Measurements from ENCODE around the gene EYS. TPM values are rescaled to one million over a fixed set of nuclear protein-coding genes. Genes with fewer than 3 reads are reported as not detected.

EYS gene
- total RNA-seq, 1 experiment from 2014 or later, result not detected

- Histone ChIP-seq H3K9me2 (ENCODE audit: insufficient read depth) (no peaks in the 10 kb centered on the region), H3K4me3 (replicated peaks in 1 of 2; ENCODE audit: low read depth in 1 of 2, low read length in 2 of 2) (no peak overlapping the region), H3K27ac (ENCODE audit: low read depth, low read length) (no peak overlapping the region), H4K20me1 (ENCODE audit: insufficient read depth) (no peaks in the 10 kb centered on the region), H3K4me2 (ENCODE audit: low read length) (no peak overlapping the region), H2AFZ (ENCODE audit: low read depth, low read length, poor library complexity, severe bottlenecking) (no peak overlapping the region), H3K79me2 (ENCODE audit: insufficient read depth, low read length) (no peaks in the 10 kb centered on the region), H3K36me3 (ENCODE audit: control insufficient read depth in 1 of 2, insufficient read depth in 2 of 2, low read length in 2 of 2) (no peaks in the 10 kb centered on the region), H3K27me3 (ENCODE audit: insufficient read depth, low read length) (no peaks in the 10 kb centered on the region), H3K9ac (ENCODE audit: low read length) (no peak overlapping the region), H3K9me3 (ENCODE audit: control insufficient read depth in 1 of 2, insufficient read depth in 1 of 2, low read depth in 1 of 2, low read length in 2 of 2) (peaks cover 0 to 13% of the 10 kb centered on the region in 2 experiments; a peak in 2 of 4 replicates), H3K4me1 (ENCODE audit: control insufficient read depth in 1 of 2, insufficient read depth in 2 of 2, low read length in 2 of 2) (no peaks in the 10 kb centered on the region)
- no peak for TF ChIP-seq EZH2phosphoT487 (IDR thresholded peaks at IDR 0.05; ENCODE audit: borderline replicate concordance)
- TF ChIP-seq TCF7L2 (IDR thresholded peaks at IDR 0.05; ENCODE audit: borderline replicate concordance, extremely low read depth, insufficient read depth, insufficient read length), result no peak
- no peak for TF ChIP-seq POLR2A (IDR thresholded peaks at IDR 0.05; ENCODE audit: borderline replicate concordance, extremely low read depth, insufficient read depth, insufficient read length)
- TF ChIP-seq, protein P1, sequence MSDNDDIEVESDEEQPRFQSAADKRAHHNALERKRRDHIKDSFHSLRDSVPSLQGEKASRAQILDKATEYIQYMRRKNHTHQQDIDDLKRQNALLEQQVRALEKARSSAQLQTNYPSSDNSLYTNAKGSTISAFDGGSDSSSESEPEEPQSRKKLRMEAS (IDR thresholded peaks at IDR 0.05), result no peak
- no peak for TF ChIP-seq POLR2AphosphoS5 (IDR thresholded peaks at IDR 0.05; ENCODE audit: low read depth, low read length)
- no peak for TF ChIP-seq SIN3A (IDR thresholded peaks at IDR 0.05; ENCODE audit: low read depth)
- intact Hi-C loops (cut with micrococcal nuclease), result no loop called here
- DNase-seq (ENCODE audit: low read depth, low spot score) (no peak), ATAC-seq (no peak)
- ChIA-PET RAD21 (ENCODE audit: low non-redundant PET in 1 of 2, low total read pairs in 2 of 2, uncharacterized antibody in 2 of 2, unreplicated experiment in 2 of 2) (no interaction called here), POLR2A (no interaction called here), CTCF (no interaction called here)
- no TSS peak for BruUV-seq (replicated peaks)
Measured at GRCh38 chr6:64727075-64727474, 980.0 kb downstream of the EYS start.

- Histone ChIP-seq H3K4me2 (ENCODE audit: low read length) (no peak overlapping the region), H3K9me2 (ENCODE audit: insufficient read depth) (no peaks in the 10 kb centered on the region), H4K20me1 (ENCODE audit: insufficient read depth) (no peaks in the 10 kb centered on the region), H3K9me3 (ENCODE audit: control insufficient read depth in 1 of 2, insufficient read depth in 1 of 2, low read depth in 1 of 2, low read length in 2 of 2) (peaks cover 0 to 23% of the 10 kb centered on the region in 2 experiments; a peak in 3 of 4 replicates), H3K27ac (ENCODE audit: low read depth, low read length) (no peak overlapping the region), H3K9ac (ENCODE audit: low read length) (no peak overlapping the region), H3K36me3 (ENCODE audit: control insufficient read depth in 1 of 2, insufficient read depth in 2 of 2, low read length in 2 of 2) (no peaks in the 10 kb centered on the region), H3K79me2 (ENCODE audit: insufficient read depth, low read length) (no peaks in the 10 kb centered on the region), H3K27me3 (ENCODE audit: insufficient read depth, low read length) (no peaks in the 10 kb centered on the region), H3K4me1 (ENCODE audit: control insufficient read depth in 1 of 2, insufficient read depth in 2 of 2, low read length in 2 of 2) (no peaks in the 10 kb centered on the region), H2AFZ (ENCODE audit: low read depth, low read length, poor library complexity, severe bottlenecking) (no peak overlapping the region), H3K4me3 (replicated peaks in 1 of 2; ENCODE audit: low read depth in 1 of 2, low read length in 2 of 2) (no peak overlapping the region)
- TF ChIP-seq EZH2 (IDR thresholded peaks at IDR 0.05), result no peak
- TF ChIP-seq, protein P2, sequence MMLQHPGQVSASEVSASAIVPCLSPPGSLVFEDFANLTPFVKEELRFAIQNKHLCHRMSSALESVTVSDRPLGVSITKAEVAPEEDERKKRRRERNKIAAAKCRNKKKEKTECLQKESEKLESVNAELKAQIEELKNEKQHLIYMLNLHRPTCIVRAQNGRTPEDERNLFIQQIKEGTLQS (IDR thresholded peaks at IDR 0.05), result no peak
- TF ChIP-seq CEBPB (IDR thresholded peaks at IDR 0.05; ENCODE audit: low read depth), result no peak
- TF ChIP-seq POLR2AphosphoS5 (IDR thresholded peaks at IDR 0.05; ENCODE audit: low read depth, low read length), result no peak
- no peak for TF ChIP-seq ZFX (IDR thresholded peaks at IDR 0.05)
- TF ChIP-seq YY1 (IDR thresholded peaks at IDR 0.05; ENCODE audit: extremely low read depth, insufficient replicate concordance, low read depth, low read length), result no peak
- TF ChIP-seq, protein P3, sequence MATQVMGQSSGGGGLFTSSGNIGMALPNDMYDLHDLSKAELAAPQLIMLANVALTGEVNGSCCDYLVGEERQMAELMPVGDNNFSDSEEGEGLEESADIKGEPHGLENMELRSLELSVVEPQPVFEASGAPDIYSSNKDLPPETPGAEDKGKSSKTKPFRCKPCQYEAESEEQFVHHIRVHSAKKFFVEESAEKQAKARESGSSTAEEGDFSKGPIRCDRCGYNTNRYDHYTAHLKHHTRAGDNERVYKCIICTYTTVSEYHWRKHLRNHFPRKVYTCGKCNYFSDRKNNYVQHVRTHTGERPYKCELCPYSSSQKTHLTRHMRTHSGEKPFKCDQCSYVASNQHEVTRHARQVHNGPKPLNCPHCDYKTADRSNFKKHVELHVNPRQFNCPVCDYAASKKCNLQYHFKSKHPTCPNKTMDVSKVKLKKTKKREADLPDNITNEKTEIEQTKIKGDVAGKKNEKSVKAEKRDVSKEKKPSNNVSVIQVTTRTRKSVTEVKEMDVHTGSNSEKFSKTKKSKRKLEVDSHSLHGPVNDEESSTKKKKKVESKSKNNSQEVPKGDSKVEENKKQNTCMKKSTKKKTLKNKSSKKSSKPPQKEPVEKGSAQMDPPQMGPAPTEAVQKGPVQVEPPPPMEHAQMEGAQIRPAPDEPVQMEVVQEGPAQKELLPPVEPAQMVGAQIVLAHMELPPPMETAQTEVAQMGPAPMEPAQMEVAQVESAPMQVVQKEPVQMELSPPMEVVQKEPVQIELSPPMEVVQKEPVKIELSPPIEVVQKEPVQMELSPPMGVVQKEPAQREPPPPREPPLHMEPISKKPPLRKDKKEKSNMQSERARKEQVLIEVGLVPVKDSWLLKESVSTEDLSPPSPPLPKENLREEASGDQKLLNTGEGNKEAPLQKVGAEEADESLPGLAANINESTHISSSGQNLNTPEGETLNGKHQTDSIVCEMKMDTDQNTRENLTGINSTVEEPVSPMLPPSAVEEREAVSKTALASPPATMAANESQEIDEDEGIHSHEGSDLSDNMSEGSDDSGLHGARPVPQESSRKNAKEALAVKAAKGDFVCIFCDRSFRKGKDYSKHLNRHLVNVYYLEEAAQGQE (IDR thresholded peaks at IDR 0.05; ENCODE audit: low read depth), result no peak
- no peak for TF ChIP-seq SP1 (IDR thresholded peaks at IDR 0.05; ENCODE audit: low read depth)
- TF ChIP-seq RAD21 (IDR thresholded peaks at IDR 0.05; ENCODE audit: low read depth), result no peak
- TF ChIP-seq SIN3A (IDR thresholded peaks at IDR 0.05; ENCODE audit: low read depth), result no peak
- TF ChIP-seq ELF1 (IDR thresholded peaks at IDR 0.05; ENCODE audit: borderline replicate concordance, low read depth), result no peak
- TF ChIP-seq ZNF274 (IDR thresholded peaks at IDR 0.05; ENCODE audit: low read depth, low read length), result no peak
- no peak for TF ChIP-seq SRF (IDR thresholded peaks at IDR 0.05; ENCODE audit: low read depth)
- TF ChIP-seq, protein P1 (IDR thresholded peaks at IDR 0.05), result no peak
- CTCF ChIA-PET, result no interaction called here
- RAD21 ChIA-PET (ENCODE audit: low non-redundant PET in 1 of 2, low total read pairs in 2 of 2, uncharacterized antibody in 2 of 2, unreplicated experiment in 2 of 2), result no interaction called here
- no TSS peak for BruUV-seq (replicated peaks)
- intact Hi-C loops (cut with micrococcal nuclease), result no loop called here
- DNase-seq (ENCODE audit: low read depth, low spot score) (no peak), ATAC-seq (no peak)
- POLR2A ChIA-PET, result no interaction called here
Measured at GRCh38 chr6:64724091-64724490, 982.9 kb downstream of the EYS start.
